ENCODE results near the gene DPPA3. TPM values are rescaled to one million over a fixed set of nuclear protein-coding genes. Genes with fewer than 3 reads are reported as not detected.
A peak's percentile ranks its signal among the peaks of the same experiment; 100 is the strongest.
"Not testable (repeated sequence)": the region's sequence is repeated elsewhere in the genome, so short reads cannot be mapped to it uniquely, and the experiment has no call there.

The DPPA3 gene
- total RNA-seq, 1 donor from 2014 or later: not detected

DNA sequence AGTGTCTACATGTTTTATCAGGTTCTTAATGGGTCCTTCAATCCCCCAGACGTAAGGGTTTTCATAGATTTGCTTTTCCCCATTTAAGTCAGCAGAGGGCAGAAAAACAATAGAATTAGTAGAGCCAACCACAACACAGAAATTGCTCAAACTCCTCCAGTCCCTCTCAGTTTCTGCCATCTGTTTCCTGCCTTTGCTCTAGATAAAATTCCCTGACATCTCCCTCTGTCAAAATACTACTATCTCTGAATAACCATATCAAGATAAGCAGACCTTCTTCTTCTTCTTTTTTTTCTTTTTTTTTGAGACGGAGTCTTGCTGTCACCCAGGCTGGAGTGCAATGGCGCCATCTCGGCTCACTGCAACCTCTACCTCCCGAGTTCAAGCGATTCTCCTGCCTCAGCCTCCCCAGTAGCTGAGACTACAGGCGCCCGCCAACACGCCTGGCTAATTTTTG, 33.8 kb upstream of the DPPA3 start:
- H3K27ac Mint-ChIP-seq (ENCODE audit: unreplicated experiment); DNase-seq (ENCODE audit: extremely low spot score, unreplicated experiment); H3K27me3 Mint-ChIP-seq (ENCODE audit: unreplicated experiment); H3K4me3 Mint-ChIP-seq (ENCODE audit: unreplicated experiment); H3K36me3 Mint-ChIP-seq (ENCODE audit: unreplicated experiment); H3K4me1 Mint-ChIP-seq (ENCODE audit: unreplicated experiment); H3K9me3 Mint-ChIP-seq (ENCODE audit: unreplicated experiment): not testable (repeated sequence)
- TF ChIP-seq, protein P1, sequence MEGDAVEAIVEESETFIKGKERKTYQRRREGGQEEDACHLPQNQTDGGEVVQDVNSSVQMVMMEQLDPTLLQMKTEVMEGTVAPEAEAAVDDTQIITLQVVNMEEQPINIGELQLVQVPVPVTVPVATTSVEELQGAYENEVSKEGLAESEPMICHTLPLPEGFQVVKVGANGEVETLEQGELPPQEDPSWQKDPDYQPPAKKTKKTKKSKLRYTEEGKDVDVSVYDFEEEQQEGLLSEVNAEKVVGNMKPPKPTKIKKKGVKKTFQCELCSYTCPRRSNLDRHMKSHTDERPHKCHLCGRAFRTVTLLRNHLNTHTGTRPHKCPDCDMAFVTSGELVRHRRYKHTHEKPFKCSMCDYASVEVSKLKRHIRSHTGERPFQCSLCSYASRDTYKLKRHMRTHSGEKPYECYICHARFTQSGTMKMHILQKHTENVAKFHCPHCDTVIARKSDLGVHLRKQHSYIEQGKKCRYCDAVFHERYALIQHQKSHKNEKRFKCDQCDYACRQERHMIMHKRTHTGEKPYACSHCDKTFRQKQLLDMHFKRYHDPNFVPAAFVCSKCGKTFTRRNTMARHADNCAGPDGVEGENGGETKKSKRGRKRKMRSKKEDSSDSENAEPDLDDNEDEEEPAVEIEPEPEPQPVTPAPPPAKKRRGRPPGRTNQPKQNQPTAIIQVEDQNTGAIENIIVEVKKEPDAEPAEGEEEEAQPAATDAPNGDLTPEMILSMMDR (IDR thresholded peaks at IDR 0.05): peak; percentile 51

DNA sequence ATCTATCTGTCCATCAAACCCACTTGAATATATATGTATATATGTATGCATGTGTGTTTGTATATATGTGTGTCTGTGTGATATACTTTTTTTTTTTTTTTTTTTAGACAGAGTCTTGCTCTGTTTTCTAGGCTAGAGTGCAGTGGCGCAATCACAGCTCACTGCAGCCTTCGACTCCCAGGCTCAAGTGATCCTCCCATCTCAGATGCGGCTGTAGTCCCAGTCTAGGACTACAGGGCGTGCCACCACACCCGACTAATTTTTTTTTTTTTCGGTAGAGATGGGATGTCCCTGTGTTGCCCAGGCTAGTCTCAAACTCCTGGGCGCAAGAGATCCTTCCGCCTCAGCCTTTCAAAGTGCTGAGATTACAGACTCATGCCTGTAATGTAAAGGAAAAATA, 32.5 kb upstream of the DPPA3 start:
- Mint-ChIP-seq H3K4me1 (ENCODE audit: unreplicated experiment) (peaks cover 2% of the 10 kb centered on the region), H3K36me3 (ENCODE audit: unreplicated experiment) (no peaks in the 10 kb centered on the region), H3K27me3 (ENCODE audit: unreplicated experiment) (no peaks in the 10 kb centered on the region), H3K4me3 (ENCODE audit: unreplicated experiment) (no peak overlapping the region), H3K27ac (ENCODE audit: unreplicated experiment) (no peak overlapping the region), H3K9me3 (ENCODE audit: unreplicated experiment) (no peaks in the 10 kb centered on the region)
- DNase-seq (ENCODE audit: extremely low spot score, unreplicated experiment): no peak
- TF ChIP-seq, protein P1 (IDR thresholded peaks at IDR 0.05): no peak

DNA sequence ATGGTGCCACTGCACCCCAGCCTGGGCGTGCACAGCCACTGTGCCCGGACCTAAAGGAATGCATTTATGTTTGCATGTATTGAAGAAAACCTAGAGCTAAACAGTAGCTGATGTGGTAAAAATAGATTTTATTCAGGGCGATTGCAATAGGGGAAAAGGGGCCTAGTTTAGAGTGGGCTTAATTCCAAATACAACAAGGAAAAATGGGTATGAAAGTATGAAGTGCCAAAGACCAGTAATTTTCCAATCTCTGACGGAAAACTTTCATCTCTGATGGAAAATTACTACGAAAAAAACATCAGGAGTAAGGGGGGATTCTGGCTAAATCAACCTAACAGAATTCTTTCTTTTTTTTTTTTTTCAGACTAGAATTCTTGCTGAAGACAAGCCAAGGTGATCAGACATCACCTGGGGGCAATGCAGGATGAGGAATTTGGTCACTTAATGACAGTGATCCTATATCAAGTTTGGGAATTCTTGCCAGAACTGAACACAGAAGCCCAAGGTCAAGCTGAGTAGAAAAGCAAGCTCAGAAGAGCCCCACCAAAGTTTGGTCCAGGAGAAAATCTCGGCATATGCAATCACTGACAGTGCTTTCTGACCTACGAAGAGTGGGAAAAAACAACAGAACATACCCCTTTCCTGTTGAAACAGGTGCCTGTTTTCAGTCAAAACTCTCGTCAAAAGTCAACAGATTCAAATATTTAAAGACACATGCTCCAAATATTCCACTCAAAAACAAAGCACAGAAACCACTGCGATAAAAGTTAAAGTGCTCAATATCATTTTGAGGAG, 31.8 kb upstream of the DPPA3 start:
- Mint-ChIP-seq H3K9me3 (ENCODE audit: unreplicated experiment) (no peaks in the 10 kb centered on the region), H3K4me1 (ENCODE audit: unreplicated experiment) (peaks cover 2% of the 10 kb centered on the region), H3K27me3 (ENCODE audit: unreplicated experiment) (no peaks in the 10 kb centered on the region), H3K4me3 (ENCODE audit: unreplicated experiment) (no peak overlapping the region), H3K27ac (ENCODE audit: unreplicated experiment) (no peak overlapping the region), H3K36me3 (ENCODE audit: unreplicated experiment) (no peaks in the 10 kb centered on the region)
- DNase-seq (ENCODE audit: extremely low spot score, unreplicated experiment): no peak
- TF ChIP-seq, protein P1 (IDR thresholded peaks at IDR 0.05): no peak

DNA sequence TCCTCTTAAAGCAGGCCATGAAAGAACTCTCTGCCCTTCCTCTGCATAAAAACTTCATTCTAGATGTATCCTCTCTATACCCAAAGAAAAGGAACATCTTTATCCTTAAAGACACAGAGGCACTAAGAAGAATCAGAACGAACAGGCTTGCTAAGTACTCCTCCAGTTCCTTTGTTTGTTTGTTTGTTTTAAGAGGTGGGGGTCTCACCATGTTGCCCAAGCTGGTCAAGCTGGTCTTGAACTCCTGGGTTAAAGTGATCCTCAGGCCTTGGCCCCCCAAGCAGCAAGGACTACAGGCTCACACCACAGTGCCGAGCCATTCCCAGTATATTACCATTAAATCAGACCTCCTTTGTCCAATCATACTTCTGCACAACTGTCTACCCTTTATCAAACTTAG, 29.7 kb upstream of the DPPA3 start:
- Mint-ChIP-seq H3K36me3 (ENCODE audit: unreplicated experiment) (no peaks in the 10 kb centered on the region), H3K27ac (ENCODE audit: unreplicated experiment) (no peak overlapping the region), H3K4me1 (ENCODE audit: unreplicated experiment) (peaks cover 2% of the 10 kb centered on the region), H3K4me3 (ENCODE audit: unreplicated experiment) (no peak overlapping the region), H3K9me3 (ENCODE audit: unreplicated experiment) (no peaks in the 10 kb centered on the region), H3K27me3 (ENCODE audit: unreplicated experiment) (no peaks in the 10 kb centered on the region)
- DNase-seq (ENCODE audit: extremely low spot score, unreplicated experiment): no peak
- TF ChIP-seq, protein P1 (IDR thresholded peaks at IDR 0.05): no peak

DNA sequence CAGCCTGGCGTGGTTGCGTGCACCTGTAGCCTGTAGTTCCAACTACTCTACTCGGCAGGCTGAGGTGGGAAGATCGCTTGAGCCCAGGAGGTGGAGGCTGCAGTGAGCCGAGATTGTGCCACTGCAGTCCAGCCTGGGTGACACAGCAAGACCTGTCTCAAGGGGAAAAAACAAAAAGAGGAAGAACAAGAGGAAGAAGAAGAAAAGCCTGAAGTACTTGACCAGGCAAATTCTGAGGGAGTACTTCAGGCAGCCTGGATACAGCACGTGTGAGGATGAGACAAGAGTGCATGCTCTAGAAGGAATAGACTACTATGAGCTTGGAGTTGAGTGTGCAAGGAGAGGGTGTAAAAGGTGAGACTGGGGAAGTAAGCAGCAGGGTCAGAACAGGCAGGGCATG, 17.4 kb upstream of the DPPA3 start:
- TF ChIP-seq, protein P1 (IDR thresholded peaks at IDR 0.05): no peak
- H3K27me3 Mint-ChIP-seq (ENCODE audit: unreplicated experiment): no peaks in the 10 kb centered on the region
- DNase-seq (ENCODE audit: extremely low spot score, unreplicated experiment): no peak
- H3K27ac Mint-ChIP-seq (ENCODE audit: unreplicated experiment): no peak overlapping the region
- no peaks in the 10 kb centered on the region for H3K4me1 Mint-ChIP-seq (ENCODE audit: unreplicated experiment)
- H3K4me3 Mint-ChIP-seq (ENCODE audit: unreplicated experiment): no peak overlapping the region
- no peaks in the 10 kb centered on the region for H3K36me3 Mint-ChIP-seq (ENCODE audit: unreplicated experiment)
- H3K9me3 Mint-ChIP-seq (ENCODE audit: unreplicated experiment): no peaks in the 10 kb centered on the region
